K562 (cell line): Measurements from ENCODE around the gene RNF4. TPM values are rescaled to one million over a fixed set of nuclear protein-coding genes. Genes with fewer than 3 reads are reported as not detected.

Experiments used
- ATAC-seq: fragments of 200-7000 bp; cut with Tn5 transposase; 3 replicates; pipeline ENCODE4 v1.9.1; 2020; ENCODE audit warnings: moderate library complexity
- BruUV-seq: library from RNA; stranded (reverse); fragments of 400-500 nt; replicated peaks from 2 replicates; lab custom pipeline; 2021; lab: Mats Ljungman, UMichigan
- CTCF ChIA-PET: fragments of 300-600 bp; formaldehyde crosslinking; extraction: SDS; loops from one replicate; lab custom pipeline; 2021; ENCODE audit warnings: low intra/inter-chr PET ratio; lab: Yijun Ruan, JAX
- POLR2A ChIA-PET: fragments of 300-600, 350-650 bp; sonication (Branson Sonifier 250); formaldehyde crosslinking; extraction: SDS; loops from one replicate; lab custom pipeline; 2021; ENCODE audit warnings: antibody characterized with exemption, inconsistent platforms; lab: Yijun Ruan, JAX
- DNase-seq, 4 experiments: peaks; one replicate each; pipeline versions ENCODE4 v3.0.0 to v3.0.0-alpha.2; 2011 to 2018; ENCODE audit warnings: low spot score in 3 of 4, mixed read lengths in 3 of 4; ENCODE audit errors: extremely low read depth in 1 of 4
- FAIRE-seq: peaks from 2 replicates; lab custom pipeline; 2011; peaks lifted over from hg19 to GRCh38; lab: Jason Lieb, UNC
- H2AFZ ChIP-seq: 2 replicates; pipeline ENCODE4 v1.6.0; 2011; ENCODE audit warnings: low read depth, low read length, control low read depth, inconsistent platforms
- H3K27ac ChIP-seq: fragments of 200-600 bp; 3 replicates; pipeline ENCODE4 v1.8.0; 2011; ENCODE audit warnings: low read depth, mild to moderate bottlenecking, control low read depth, inconsistent platforms, low read length, moderate library complexity, mixed read lengths; ENCODE audit errors: extremely low read depth
- H3K27me3 ChIP-seq, 2 experiments: fragments of 300-600 bp in 1 of 2; 2 replicates in 1 of 2; 3 replicates in 1 of 2; pipeline versions ENCODE4 v1.6.0 to v1.8.0; 2011; ENCODE audit warnings: inconsistent platforms in 2 of 2, low read length in 2 of 2, mild to moderate bottlenecking in 1 of 2, mixed read lengths in 1 of 2, moderate library complexity in 1 of 2; ENCODE audit not compliant: control insufficient read depth in 2 of 2, insufficient read depth in 2 of 2
- H3K36me3 ChIP-seq: fragments of 300-600 bp; 3 replicates; pipeline ENCODE4 v1.8.0; 2011; ENCODE audit warnings: mild to moderate bottlenecking, low read length, inconsistent platforms; ENCODE audit not compliant: control insufficient read depth, insufficient read depth
- H3K4me1 ChIP-seq, 2 experiments: fragments of 200-600 bp in 1 of 2; replicated peaks in 1 of 2; 2 replicates in 1 of 2; 3 replicates in 1 of 2; pipeline versions ENCODE4 v1.5.1 to v1.8.0; 2011; ENCODE audit warnings: inconsistent platforms in 2 of 2, low read length in 2 of 2, mild to moderate bottlenecking in 1 of 2, mixed read lengths in 1 of 2, moderate library complexity in 1 of 2; ENCODE audit not compliant: control insufficient read depth in 2 of 2, insufficient read depth in 2 of 2
- H3K4me2 ChIP-seq: 2 replicates; pipeline ENCODE4 v1.6.1; 2011; ENCODE audit warnings: low read length, control low read depth, inconsistent platforms, mixed read lengths; ENCODE audit not compliant: insufficient read depth
- H3K4me3 ChIP-seq: fragments of 200-600 bp; sonication (generic), shearing (Covaris generic); 2 replicates; pipeline ENCODE4 v1.5.1; 2016; ENCODE audit warnings: control low read depth, inconsistent platforms
- H3K79me2 ChIP-seq: fragments of 200-600 bp; 3 replicates; pipeline ENCODE4 v1.8.0; 2011; ENCODE audit warnings: low read length, inconsistent platforms; ENCODE audit not compliant: control insufficient read depth, insufficient read depth
- H3K9ac ChIP-seq, 2 experiments: 2 replicates each; pipeline versions ENCODE4 v1.6.0 to v1.6.1; 2011; ENCODE audit warnings: low read depth in 2 of 2, low read length in 2 of 2, control low read depth in 1 of 2, inconsistent platforms in 1 of 2, mild to moderate bottlenecking in 1 of 2, mixed read lengths in 1 of 2; ENCODE audit not compliant: insufficient read depth in 1 of 2
- H3K9me1 ChIP-seq: one replicate; pipeline ENCODE4 v1.6.0; 2011; ENCODE audit warnings: inconsistent platforms, mild to moderate bottlenecking, low read length, moderate library complexity; ENCODE audit not compliant: control insufficient read depth, insufficient read depth
- H3K9me3 ChIP-seq: replicated peaks from 2 replicates; pipeline ENCODE4 v1.5.1; 2011; ENCODE audit warnings: low read depth, low read length, inconsistent platforms; ENCODE audit not compliant: control insufficient read depth, insufficient read depth
- H4K20me1 ChIP-seq: replicated peaks from 2 replicates; pipeline ENCODE4 v1.6.1; 2011; ENCODE audit warnings: low read length, inconsistent platforms, mixed read lengths; ENCODE audit not compliant: control insufficient read depth, insufficient read depth
- BRCA1 ChIP-seq, 2 experiments: fragments of 450-650 bp in 1 of 2; sonication (generic) in 1 of 2; formaldehyde crosslinking in 1 of 2; IDR thresholded peaks; 2 replicates each; pipeline versions ENCODE4 v1.5.0 to v1.6.1; 2017 to 2020; ENCODE audit warnings: mild to moderate bottlenecking in 1 of 2, missing genetic modification reagents in 1 of 2
- CBFB ChIP-seq: sonication (generic); formaldehyde crosslinking; IDR thresholded peaks from 2 replicates; pipeline ENCODE4 v1.4.0; 2020; ENCODE audit warnings: mild to moderate bottlenecking, missing genetic modification reagents
- EHMT2 ChIP-seq: fragments of 450-650 bp; IDR thresholded peaks from 2 replicates; pipeline ENCODE4 v1.6.1; 2018; ENCODE audit warnings: antibody characterized with exemption
- FUS ChIP-seq: fragments of 200-400 bp; formaldehyde crosslinking; optimal IDR thresholded peaks from 2 replicates; pipeline ENCODE3; 2017; ENCODE audit warnings: low read depth, low read length
- HMG20B ChIP-seq: fragments of 250-450 bp; sonication (Bioruptor Pico); IDR thresholded peaks from 2 replicates; pipeline ENCODE4 v1.5.0; 2021; ENCODE audit warnings: mild to moderate bottlenecking
- NCOA6 ChIP-seq: fragments of 450-650 bp; IDR thresholded peaks from 2 replicates; pipeline ENCODE4 v1.6.1; 2017; ENCODE audit warnings: mild to moderate bottlenecking
- RBM22 ChIP-seq: fragments of 200-400 bp; formaldehyde crosslinking; IDR thresholded peaks from 2 replicates; pipeline ENCODE4 v1.6.1; 2018; ENCODE audit warnings: low read length, low read depth; ENCODE audit not compliant: poor library complexity, severe bottlenecking
- SRSF1 ChIP-seq: fragments of 200-400 bp; formaldehyde crosslinking; IDR thresholded peaks from 2 replicates; pipeline ENCODE4 v1.6.1; 2017; ENCODE audit warnings: mild to moderate bottlenecking, low read depth, low read length, moderate library complexity
- TAF1 ChIP-seq: IDR thresholded peaks from 2 replicates; pipeline ENCODE4 v1.6.1; 2011; ENCODE audit warnings: mild to moderate bottlenecking, low read length, moderate library complexity; ENCODE audit not compliant: insufficient read depth, control insufficient read depth, severe bottlenecking; ENCODE audit errors: extremely low read depth
- ZNF165 ChIP-seq: fragments of 250-450 bp; sonication (Bioruptor Pico); IDR thresholded peaks from 2 replicates; pipeline ENCODE4 v1.4.0; 2020; ENCODE audit warnings: borderline replicate concordance
- ZNF347 ChIP-seq: fragments of 450-650 bp; formaldehyde crosslinking; IDR thresholded peaks from 2 replicates; pipeline ENCODE4 v1.4.0; 2020; ENCODE audit warnings: low read depth, mild to moderate bottlenecking, moderate library complexity
- WGBS: fragments of 100-300 bp; shearing (Covaris generic); methylation state at CpG from one replicate; pipeline ENCODE4 v1.1.6; 2016; ENCODE audit warnings: low coverage, mixed read lengths; ENCODE audit not compliant: insufficient coverage; ENCODE audit errors: missing lambda C conversion rate; 5-methylcytosine and 5-hydroxymethylcytosine counted together
- in situ Hi-C: fragments of 300-500 bp; cut with MboI; formaldehyde crosslinking; loops from 4 replicates; pipeline ENCODE4 v1.15.0; 2018; ENCODE audit warnings: inconsistent platforms, mixed read lengths
- intact Hi-C: fragments of 100-400 bp; cut with micrococcal nuclease; formaldehyde crosslinking; loops from 2 replicates; pipeline ENCODE4 v1.14.2; 2022
- polyA plus RNA-seq, 8 experiments: library from polyadenylated mRNA; depleted of rRNA in 4 of 8; stranded (reverse) in 5 of 8; unstranded in 3 of 8; fragments of >200 nt; fragmentation: Nextera tagmentation in 2 of 8; fragmentation: Illumina TruSeq in 1 of 8; extraction: Ambion mirVana in 2 of 8; extraction: Trizol in 1 of 8; gene quantifications; 2 replicates each; pipeline versions ENCODE4 v1.2.1 to v1.2.3, GENCODE V29; 2011 to 2014; ENCODE audit warnings: inconsistent platforms in 1 of 8, missing spikeins in 1 of 8
- total RNA-seq, 7 experiments: library from RNA; depleted of rRNA in 6 of 7; stranded (reverse); fragments of >200 nt in 6 of 7; fragmentation: Illumina TruSeq in 2 of 7; extraction: Trizol in 2 of 7; gene quantifications; 2 replicates each; pipeline versions ENCODE4 v1.2.1 to v1.2.3, GENCODE V29; 2011 to 2021; ENCODE audit warnings: low replicate concordance in 1 of 7
- TF ChIP-seq, protein P1 (sequence below): sonication (generic); formaldehyde crosslinking; IDR thresholded peaks from 2 replicates; pipeline ENCODE4 v1.8.1; 2022; ENCODE audit warnings: missing genetic modification reagents
- TF ChIP-seq, protein P2 (sequence below): fragments of 450-650 bp; IDR thresholded peaks from 2 replicates; pipeline ENCODE4 v1.6.1; 2016
- TF ChIP-seq, protein P3 (sequence below): fragments of 200-800 bp; sonication (Bioruptor generic); IDR thresholded peaks from 2 replicates; pipeline ENCODE4 v1.6.1; 2017; ENCODE audit warnings: missing genetic modification characterization, missing compliant biosample characterization

RNF4 gene
- total and polyA plus RNA-seq, 9 of the 15 experiments (the other 6 are each of a cell fraction or from before 2014, with no cell fraction given): 19.2 to 59.3 (median 44.8) TPM

DNA sequence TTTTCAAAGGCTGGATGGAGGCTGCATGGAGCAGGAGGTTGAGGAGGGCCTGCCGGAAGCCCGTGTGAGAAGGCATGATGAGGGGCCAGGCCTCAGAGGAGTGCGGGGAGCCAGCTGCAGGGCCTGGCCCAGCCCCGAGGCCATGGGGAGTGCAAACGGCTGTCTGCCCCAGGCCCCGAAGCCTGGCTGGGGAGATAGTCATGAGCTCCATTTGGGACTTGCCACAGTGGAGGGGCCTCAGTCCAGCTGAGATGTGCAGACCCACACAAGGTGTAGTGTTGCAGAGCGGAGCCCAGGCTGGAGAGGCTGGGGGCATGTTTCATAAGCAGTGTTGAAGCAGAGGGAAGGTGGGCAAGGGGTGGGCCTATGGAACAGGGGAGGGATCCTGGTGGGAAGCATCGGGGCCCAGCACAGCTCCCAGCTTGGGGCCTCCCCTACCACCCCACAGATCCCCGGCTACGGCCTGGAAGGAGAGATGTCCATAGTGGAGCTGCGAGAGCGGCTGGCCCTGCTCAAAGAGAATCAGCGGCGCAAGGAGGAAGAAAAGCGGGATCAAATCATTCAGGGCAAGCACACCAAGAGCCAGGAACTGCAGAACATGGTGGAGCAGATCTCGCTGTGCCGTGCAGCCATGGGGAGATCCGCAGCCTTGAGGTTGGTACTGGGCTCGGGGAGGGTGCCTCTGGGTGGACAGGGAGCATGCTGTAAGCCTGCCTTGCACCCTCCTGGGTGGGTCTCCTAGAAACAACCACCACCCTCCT is 9.1 kb upstream of the RNF4 start (continued):
- TF ChIP-seq, protein P1, sequence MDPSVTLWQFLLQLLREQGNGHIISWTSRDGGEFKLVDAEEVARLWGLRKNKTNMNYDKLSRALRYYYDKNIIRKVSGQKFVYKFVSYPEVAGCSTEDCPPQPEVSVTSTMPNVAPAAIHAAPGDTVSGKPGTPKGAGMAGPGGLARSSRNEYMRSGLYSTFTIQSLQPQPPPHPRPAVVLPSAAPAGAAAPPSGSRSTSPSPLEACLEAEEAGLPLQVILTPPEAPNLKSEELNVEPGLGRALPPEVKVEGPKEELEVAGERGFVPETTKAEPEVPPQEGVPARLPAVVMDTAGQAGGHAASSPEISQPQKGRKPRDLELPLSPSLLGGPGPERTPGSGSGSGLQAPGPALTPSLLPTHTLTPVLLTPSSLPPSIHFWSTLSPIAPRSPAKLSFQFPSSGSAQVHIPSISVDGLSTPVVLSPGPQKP: no peak

DNA sequence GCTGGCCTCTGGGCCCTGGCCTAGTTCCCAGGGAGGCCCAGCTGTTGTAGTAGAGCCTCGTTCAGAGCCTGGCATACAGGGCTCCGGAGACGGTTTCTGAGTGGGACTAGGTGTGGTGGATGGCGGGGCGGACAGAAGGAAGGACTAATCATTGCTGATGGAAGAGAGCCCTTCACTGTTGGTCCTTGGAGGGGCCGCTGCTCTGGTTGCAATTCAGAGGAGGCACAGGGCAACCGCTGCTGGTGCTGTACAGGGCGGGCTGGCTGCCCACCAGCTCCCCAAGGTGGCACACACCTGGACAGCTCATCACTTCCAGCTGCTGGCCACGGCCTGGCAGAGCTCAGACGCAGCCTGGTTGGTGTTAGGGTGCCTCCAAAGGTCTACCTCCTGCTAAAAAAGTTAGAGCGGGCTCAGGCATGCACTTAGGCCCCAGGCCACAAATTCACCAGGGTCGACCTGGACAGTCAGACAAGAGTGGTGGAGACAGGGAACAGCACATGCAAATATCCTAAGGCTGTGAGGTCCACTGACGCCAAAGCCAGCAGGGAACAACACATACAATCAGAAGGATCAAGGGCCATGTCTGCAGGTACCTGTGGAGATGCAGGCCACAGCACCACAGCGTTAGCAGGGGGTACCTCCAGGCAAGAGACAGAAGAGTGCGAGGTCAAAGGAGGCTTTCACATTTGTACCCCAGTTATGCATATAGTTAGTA is 7.5 kb upstream of the RNF4 start:
- DNase-seq (no peak), FAIRE-seq (no peak), ATAC-seq (no peak)
- H3K9me1 ChIP-seq: no peaks in the 10 kb centered on the region
- H2AFZ ChIP-seq: no peak overlapping the region
- H3K79me2 ChIP-seq: no peaks in the 10 kb centered on the region
- in situ Hi-C loops (no loop called here), intact Hi-C loops (no loop called here)
- H3K9ac ChIP-seq: no peak overlapping the region; a peak in 1 of 4 replicates
- ChIA-PET POLR2A (interaction anchor here (0.6 to 1.1 kb wide), 2 partner anchors 44 to 223 kb away, joined by 3 read pairs; no protein-coding TSS in a partner anchor), CTCF (interaction anchor here (0.6 to 2.4 kb wide), 2 partner anchors 241 to 243 kb away, joined by 3 to 19 read pairs; no protein-coding TSS in a partner anchor)
- H4K20me1 ChIP-seq: no peaks in the 10 kb centered on the region
- no TSS peak for BruUV-seq
- no peaks in the 10 kb centered on the region; the same call in 2 of the 3 replicates for H3K36me3 ChIP-seq
- WGBS: 80% methylated on average over 13 of the region's 15 CpGs
- H3K4me3 ChIP-seq: no peak overlapping the region
- H3K27ac ChIP-seq: no peak overlapping the region
- H3K9me3 ChIP-seq: no peaks in the 10 kb centered on the region
- H3K4me2 ChIP-seq: no peak overlapping the region
- H3K27me3 ChIP-seq: peaks cover 16 to 36% of the 10 kb centered on the region in 2 experiments; a peak in 4 of 5 replicates
- peaks cover 17 to 61% of the 10 kb centered on the region in 2 experiments; a peak in 4 of 5 replicates for H3K4me1 ChIP-seq
- TF ChIP-seq HMG20B (CRISPR knock-in tag): no peak
- TF ChIP-seq EHMT2: no peak
- TF ChIP-seq, protein P2, sequence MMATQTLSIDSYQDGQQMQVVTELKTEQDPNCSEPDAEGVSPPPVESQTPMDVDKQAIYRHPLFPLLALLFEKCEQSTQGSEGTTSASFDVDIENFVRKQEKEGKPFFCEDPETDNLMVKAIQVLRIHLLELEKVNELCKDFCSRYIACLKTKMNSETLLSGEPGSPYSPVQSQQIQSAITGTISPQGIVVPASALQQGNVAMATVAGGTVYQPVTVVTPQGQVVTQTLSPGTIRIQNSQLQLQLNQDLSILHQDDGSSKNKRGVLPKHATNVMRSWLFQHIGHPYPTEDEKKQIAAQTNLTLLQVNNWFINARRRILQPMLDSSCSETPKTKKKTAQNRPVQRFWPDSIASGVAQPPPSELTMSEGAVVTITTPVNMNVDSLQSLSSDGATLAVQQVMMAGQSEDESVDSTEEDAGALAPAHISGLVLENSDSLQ: no peak
- TF ChIP-seq NCOA6: no peak
- no peak for TF ChIP-seq TAF1
- TF ChIP-seq ZNF165 (CRISPR knock-in tag): no peak
- no peak for TF ChIP-seq CBFB (CRISPR knock-in tag)
- TF ChIP-seq FUS: no peak
- no peak for TF ChIP-seq SRSF1
- TF ChIP-seq BRCA1 (IDR thresholded peaks at IDR 0.05): no peak
- no peak for TF ChIP-seq BRCA1 (CRISPR knock-in tag; IDR thresholded peaks at IDR 0.05)
- TF ChIP-seq RBM22: no peak
- no peak for TF ChIP-seq ZNF347 (CRISPR knock-in tag)
- TF ChIP-seq, protein P3, sequence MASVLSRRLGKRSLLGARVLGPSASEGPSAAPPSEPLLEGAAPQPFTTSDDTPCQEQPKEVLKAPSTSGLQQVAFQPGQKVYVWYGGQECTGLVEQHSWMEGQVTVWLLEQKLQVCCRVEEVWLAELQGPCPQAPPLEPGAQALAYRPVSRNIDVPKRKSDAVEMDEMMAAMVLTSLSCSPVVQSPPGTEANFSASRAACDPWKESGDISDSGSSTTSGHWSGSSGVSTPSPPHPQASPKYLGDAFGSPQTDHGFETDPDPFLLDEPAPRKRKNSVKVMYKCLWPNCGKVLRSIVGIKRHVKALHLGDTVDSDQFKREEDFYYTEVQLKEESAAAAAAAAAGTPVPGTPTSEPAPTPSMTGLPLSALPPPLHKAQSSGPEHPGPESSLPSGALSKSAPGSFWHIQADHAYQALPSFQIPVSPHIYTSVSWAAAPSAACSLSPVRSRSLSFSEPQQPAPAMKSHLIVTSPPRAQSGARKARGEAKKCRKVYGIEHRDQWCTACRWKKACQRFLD (CRISPR knock-in tag): no peak
